ENCODE results near the gene SNRNP35.

- TF ChIP-seq POLR2A (IDR thresholded peaks at IDR 0.05), result no peak
- TF ChIP-seq CTCF (IDR thresholded peaks at IDR 0.05), result no peak
Observed at GRCh38 chr12:123491481-123491880, 33.5 kb downstream of the SNRNP35 start.
